ENCODE results near the gene COL4A1. TPM values are rescaled to one million over a fixed set of nuclear protein-coding genes. Genes with fewer than 3 reads are reported as not detected.

The COL4A1 gene
- total RNA-seq, 1 experiment from 2014 or later, result 4.8 TPM

DNA sequence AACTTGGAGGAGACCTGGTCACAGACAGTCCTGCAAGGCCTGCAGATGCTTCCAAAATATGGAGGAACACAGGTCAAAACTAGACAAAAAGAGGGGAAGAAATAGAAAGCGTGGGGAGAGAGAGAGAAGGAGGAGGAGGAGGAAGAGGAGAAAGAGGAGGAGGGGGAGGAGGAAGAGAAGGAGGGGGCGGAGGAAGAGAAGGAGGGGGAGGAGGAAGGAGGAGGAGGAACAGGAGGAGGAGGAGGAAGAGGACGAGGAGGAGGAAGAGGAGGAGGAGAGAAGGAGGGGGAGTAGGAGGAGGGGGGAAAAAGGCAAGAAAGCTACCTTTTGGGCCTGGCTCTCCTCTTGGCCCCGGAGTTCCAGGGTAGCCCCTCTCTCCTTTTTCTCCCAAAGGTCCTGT lies 105.8 kb downstream of the COL4A1 start:
- TF ChIP-seq, protein P1, sequence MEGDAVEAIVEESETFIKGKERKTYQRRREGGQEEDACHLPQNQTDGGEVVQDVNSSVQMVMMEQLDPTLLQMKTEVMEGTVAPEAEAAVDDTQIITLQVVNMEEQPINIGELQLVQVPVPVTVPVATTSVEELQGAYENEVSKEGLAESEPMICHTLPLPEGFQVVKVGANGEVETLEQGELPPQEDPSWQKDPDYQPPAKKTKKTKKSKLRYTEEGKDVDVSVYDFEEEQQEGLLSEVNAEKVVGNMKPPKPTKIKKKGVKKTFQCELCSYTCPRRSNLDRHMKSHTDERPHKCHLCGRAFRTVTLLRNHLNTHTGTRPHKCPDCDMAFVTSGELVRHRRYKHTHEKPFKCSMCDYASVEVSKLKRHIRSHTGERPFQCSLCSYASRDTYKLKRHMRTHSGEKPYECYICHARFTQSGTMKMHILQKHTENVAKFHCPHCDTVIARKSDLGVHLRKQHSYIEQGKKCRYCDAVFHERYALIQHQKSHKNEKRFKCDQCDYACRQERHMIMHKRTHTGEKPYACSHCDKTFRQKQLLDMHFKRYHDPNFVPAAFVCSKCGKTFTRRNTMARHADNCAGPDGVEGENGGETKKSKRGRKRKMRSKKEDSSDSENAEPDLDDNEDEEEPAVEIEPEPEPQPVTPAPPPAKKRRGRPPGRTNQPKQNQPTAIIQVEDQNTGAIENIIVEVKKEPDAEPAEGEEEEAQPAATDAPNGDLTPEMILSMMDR (IDR thresholded peaks at IDR 0.05; ENCODE audit: insufficient read depth in 1 of 2, low read depth in 1 of 2, low read length in 1 of 2, severe bottlenecking in 1 of 2, unreplicated experiment in 1 of 2), result no peak
- Mint-ChIP-seq H3K27me3 (ENCODE audit: insufficient read depth, unreplicated experiment) (no peaks in the 10 kb centered on the region), H3K4me3 (ENCODE audit: unreplicated experiment) (no peak overlapping the region), H3K4me1 (ENCODE audit: low read depth, unreplicated experiment) (peaks cover 45% of the 10 kb centered on the region), H3K9me3 (ENCODE audit: unreplicated experiment) (no peaks in the 10 kb centered on the region), H3K36me3 (ENCODE audit: insufficient read depth, unreplicated experiment) (peaks cover 6% of the 10 kb centered on the region), H3K27ac (ENCODE audit: unreplicated experiment) (peak overlapping the region; percentile 76)
- Histone ChIP-seq H3K9me3 (no peaks in the 10 kb centered on the region), H3K4me3 (ENCODE audit: low read depth, low read length) (no peak overlapping the region), H3K36me3 (ENCODE audit: control insufficient read depth, insufficient read depth, low read length) (no peaks in the 10 kb centered on the region), H3K4me1 (peaks cover 52% of the 10 kb centered on the region), H3K27me3 (replicated peaks; ENCODE audit: control insufficient read depth, insufficient read depth, low read length) (no peaks in the 10 kb centered on the region)
- POLR2A ChIA-PET, result no interaction called here
- DNase-seq, result no peak
- intact Hi-C loops (cut with micrococcal nuclease; ENCODE audit: unreplicated experiment), result no loop called here
- CTCF ChIA-PET, result no interaction called here
- no TSS peak for BruUV-seq (replicated peaks)

DNA sequence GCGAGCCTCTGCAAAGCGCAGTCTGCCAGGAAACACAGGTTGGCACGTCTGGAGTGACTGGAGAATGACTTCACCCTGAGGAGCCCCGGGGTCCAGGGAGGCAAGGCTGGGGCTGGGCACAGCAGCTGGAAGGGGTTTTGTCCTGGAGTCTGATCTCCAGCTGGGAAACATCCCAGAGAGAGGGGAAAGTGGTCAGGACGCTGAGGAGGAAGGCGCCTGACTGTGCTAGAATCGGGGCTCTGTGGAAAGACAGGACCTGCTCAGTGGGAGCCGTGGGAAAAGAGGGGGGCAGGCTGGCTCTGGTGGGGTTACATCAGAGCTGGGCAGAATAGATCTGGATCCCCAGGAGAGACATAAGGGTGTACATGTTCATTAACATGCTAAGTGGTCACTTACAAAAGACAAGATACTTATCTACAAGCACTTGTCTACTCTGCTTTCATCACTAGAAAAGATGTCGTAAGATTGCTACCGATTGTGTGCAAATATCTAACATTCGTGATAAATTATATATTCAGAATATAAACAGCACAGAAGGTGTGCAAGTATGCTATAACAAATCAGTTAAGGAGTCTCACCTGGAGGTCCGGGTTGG lies 106.6 kb downstream of the COL4A1 start:
- Mint-ChIP-seq H3K27ac (ENCODE audit: unreplicated experiment) (peak overlapping the region; percentile 76), H3K4me3 (ENCODE audit: unreplicated experiment) (no peak overlapping the region), H3K27me3 (ENCODE audit: insufficient read depth, unreplicated experiment) (no peaks in the 10 kb centered on the region), H3K4me1 (ENCODE audit: low read depth, unreplicated experiment) (peaks cover 53% of the 10 kb centered on the region), H3K9me3 (ENCODE audit: unreplicated experiment) (no peaks in the 10 kb centered on the region), H3K36me3 (ENCODE audit: insufficient read depth, unreplicated experiment) (peaks cover 6% of the 10 kb centered on the region)
- Histone ChIP-seq H3K9me3 (no peaks in the 10 kb centered on the region), H3K4me3 (ENCODE audit: low read depth, low read length) (no peak overlapping the region), H3K4me1 (peaks cover 55% of the 10 kb centered on the region), H3K27me3 (replicated peaks; ENCODE audit: control insufficient read depth, insufficient read depth, low read length) (no peaks in the 10 kb centered on the region), H3K36me3 (ENCODE audit: control insufficient read depth, insufficient read depth, low read length) (no peaks in the 10 kb centered on the region)
- CTCF ChIA-PET, result no interaction called here
- no TSS peak for BruUV-seq (replicated peaks)
- no peak for DNase-seq
- POLR2A ChIA-PET, result no interaction called here
- TF ChIP-seq, protein P1 (IDR thresholded peaks at IDR 0.05; ENCODE audit: insufficient read depth in 1 of 2, low read depth in 1 of 2, low read length in 1 of 2, severe bottlenecking in 1 of 2, unreplicated experiment in 1 of 2), result no peak
- intact Hi-C loops (cut with micrococcal nuclease; ENCODE audit: unreplicated experiment), result no loop called here

DNA sequence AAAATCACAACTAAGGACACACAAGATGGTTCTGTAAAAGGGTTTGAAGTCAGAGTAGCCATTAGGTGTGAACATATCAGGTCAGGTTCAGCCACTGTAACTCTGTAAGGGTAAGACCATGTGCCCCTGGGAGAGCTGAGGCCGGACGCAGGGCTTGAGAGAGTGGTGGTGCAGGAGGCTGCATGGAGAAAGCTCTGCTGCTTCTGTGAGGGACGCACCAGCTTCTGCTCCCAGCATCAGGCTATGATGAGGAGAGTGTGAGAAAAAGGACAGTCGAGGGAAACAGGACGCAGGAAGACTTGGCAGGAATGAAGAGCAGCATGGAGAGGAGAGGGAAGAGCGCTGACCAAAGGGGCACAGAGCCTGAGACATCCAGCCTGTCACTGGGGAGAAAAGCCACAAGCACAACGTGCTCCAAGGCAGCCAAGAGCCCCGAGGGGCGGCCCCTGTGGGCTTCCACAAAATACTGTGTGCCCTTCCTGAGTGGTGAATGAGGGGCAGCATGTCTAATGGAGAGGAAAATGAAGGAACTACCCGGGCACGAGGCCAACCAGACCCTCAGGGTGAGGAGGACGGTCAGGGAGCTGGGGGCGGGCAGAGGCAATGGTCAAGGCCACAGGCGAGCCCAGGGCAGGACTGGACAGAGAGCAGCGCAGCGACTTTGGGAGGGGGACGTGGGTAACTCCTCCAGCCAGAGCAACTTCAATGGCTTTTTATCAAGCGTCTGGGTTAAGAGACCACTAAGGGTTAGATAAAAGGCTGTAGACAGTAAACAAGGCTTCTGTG lies 107.7 kb downstream of the COL4A1 start:
- TSS peak; percentile 33 for BruUV-seq (replicated peaks)
- Mint-ChIP-seq H3K27me3 (ENCODE audit: insufficient read depth, unreplicated experiment) (no peaks in the 10 kb centered on the region), H3K27ac (ENCODE audit: unreplicated experiment) (peak overlapping the region; percentile 76), H3K4me1 (ENCODE audit: low read depth, unreplicated experiment) (peaks cover 64% of the 10 kb centered on the region), H3K36me3 (ENCODE audit: insufficient read depth, unreplicated experiment) (peaks cover 6% of the 10 kb centered on the region), H3K4me3 (ENCODE audit: unreplicated experiment) (peak overlapping the region; percentile 6), H3K9me3 (ENCODE audit: unreplicated experiment) (no peaks in the 10 kb centered on the region)
- peak in 1 of 2 experiments; percentile 27 for DNase-seq
- no peaks in the 10 kb centered on the region for H3K9me3 ChIP-seq
- no peaks in the 10 kb centered on the region for H3K27me3 ChIP-seq (replicated peaks; ENCODE audit: control insufficient read depth, insufficient read depth, low read length)
- H3K4me1 ChIP-seq, result peaks cover 61% of the 10 kb centered on the region
- CTCF ChIA-PET, result no interaction called here
- TF ChIP-seq, protein P1 (IDR thresholded peaks at IDR 0.05; ENCODE audit: insufficient read depth in 1 of 2, low read depth in 1 of 2, low read length in 1 of 2, severe bottlenecking in 1 of 2, unreplicated experiment in 1 of 2), result no peak
- intact Hi-C loops (cut with micrococcal nuclease; ENCODE audit: unreplicated experiment), result no loop called here
- H3K4me3 ChIP-seq (ENCODE audit: low read depth, low read length), result no peak overlapping the region
- H3K36me3 ChIP-seq (ENCODE audit: control insufficient read depth, insufficient read depth, low read length), result no peaks in the 10 kb centered on the region
- POLR2A ChIA-PET, result interaction anchor here (0.6 kb wide), 1 partner anchor 120 kb away, joined by 3 read pairs; no protein-coding TSS in a partner anchor
